CD4-positive, alpha-beta T cell treated with Interleukin-12 subunit alpha and Interleukin-12 subunit beta, for 1 hour (primary cell): ENCODE data around the gene CORIN.

Experiments used
- DNase-seq: peaks from one replicate; pipeline ENCODE4 v3.0.0-alpha.2; 2020

Gene CORIN, protein sequence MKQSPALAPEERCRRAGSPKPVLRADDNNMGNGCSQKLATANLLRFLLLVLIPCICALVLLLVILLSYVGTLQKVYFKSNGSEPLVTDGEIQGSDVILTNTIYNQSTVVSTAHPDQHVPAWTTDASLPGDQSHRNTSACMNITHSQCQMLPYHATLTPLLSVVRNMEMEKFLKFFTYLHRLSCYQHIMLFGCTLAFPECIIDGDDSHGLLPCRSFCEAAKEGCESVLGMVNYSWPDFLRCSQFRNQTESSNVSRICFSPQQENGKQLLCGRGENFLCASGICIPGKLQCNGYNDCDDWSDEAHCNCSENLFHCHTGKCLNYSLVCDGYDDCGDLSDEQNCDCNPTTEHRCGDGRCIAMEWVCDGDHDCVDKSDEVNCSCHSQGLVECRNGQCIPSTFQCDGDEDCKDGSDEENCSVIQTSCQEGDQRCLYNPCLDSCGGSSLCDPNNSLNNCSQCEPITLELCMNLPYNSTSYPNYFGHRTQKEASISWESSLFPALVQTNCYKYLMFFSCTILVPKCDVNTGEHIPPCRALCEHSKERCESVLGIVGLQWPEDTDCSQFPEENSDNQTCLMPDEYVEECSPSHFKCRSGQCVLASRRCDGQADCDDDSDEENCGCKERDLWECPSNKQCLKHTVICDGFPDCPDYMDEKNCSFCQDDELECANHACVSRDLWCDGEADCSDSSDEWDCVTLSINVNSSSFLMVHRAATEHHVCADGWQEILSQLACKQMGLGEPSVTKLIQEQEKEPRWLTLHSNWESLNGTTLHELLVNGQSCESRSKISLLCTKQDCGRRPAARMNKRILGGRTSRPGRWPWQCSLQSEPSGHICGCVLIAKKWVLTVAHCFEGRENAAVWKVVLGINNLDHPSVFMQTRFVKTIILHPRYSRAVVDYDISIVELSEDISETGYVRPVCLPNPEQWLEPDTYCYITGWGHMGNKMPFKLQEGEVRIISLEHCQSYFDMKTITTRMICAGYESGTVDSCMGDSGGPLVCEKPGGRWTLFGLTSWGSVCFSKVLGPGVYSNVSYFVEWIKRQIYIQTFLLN

DNA sequence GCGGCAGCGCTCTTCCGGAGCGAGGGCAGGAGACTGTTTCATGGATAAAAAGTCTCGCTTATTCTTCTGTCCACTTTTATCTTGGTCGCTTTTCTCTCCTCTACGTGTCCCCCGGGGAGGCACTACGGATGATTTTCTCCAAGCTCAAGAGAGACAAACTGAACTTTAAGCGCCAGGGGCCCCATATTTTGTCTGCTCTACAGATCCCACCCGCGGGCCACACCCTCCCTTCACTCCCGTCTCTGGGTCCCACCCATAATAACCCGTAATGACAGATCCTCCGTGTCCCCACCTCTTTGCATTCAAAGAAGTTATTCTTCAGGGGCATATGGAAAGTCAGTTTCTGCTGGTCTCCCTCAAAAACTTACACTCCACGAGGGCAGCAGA is at the start of gene CORIN:
Gene CORIN (minus strand): TSS at position 160 of the 387 bp plus-strand sequence. CDS start 118 bp downstream, at position 42.
- no peak for DNase-seq

DNA sequence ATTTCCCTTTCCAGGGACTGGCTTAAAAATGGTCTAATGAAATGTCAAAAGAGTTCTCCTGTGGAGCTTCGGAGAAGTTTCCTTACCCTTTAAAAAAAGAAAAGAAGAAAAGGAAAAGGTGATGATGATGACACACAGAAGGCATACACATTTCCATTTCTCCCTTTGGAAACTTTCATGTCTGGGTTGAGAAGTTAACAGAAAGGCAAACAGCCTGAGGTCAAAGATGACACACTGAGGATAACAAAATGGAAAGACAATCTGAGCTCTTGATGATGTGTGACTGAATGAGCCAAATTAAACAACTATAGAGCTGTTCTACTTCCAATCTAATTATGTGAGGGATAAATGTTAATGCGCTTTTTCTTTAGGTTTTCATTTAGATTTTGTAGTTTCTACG is 44.4 kb upstream of the CORIN start:
- DNase-seq = no peak

DNA sequence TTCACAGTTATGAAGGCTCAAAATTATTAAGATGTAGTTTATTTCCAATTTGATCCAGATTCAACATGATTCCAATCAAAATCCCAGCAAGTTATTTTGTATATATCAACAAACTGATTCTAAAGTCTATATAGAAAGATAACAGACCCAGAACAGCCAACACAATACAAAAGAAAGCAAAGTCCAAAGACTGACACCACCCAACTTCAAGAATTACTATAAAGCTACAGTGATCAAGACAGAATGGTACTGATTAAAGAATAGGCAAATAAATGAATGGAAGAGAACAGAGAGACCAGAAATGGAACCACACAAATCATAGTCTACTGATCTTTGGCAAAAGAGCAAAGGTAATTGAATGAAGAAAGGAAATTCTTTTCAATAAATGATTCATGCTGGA is 41.6 kb upstream of the CORIN start:
- no peak for DNase-seq

DNA sequence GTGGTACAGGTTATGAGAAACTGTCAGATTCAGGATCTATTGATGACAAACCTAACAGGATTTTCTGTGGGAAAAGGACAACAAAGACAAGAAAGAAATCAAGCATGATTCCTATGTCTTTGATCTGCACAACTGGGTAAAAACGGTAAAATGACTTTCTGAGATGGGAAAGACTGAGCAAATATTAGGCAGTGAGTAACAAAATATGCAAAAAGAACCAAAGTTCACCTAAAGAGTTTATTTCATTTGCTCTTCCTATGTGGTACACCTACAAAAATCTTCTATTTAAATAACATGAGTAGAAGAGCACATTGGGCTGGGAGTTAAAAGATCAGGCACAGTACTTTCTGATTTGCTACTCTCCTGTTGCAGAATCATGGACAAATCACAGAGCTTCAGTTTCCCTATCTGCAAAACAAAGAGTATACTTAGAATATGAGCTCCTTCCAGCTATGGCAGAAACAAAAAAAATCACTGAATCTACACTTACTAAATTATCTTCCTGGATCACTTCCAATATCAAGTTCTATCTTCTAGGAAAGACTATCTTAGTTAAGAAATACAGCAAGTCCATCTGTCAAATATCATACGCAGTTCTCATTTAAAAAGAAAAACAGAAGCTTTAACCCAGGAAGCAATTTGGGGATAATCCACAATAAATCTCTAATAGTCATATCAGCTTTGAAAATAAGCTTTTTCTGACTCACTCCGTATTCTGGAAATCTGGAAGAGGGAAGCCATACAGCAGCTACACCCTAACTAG is 39.1 kb upstream of the CORIN start:
- DNase-seq = no peak

DNA sequence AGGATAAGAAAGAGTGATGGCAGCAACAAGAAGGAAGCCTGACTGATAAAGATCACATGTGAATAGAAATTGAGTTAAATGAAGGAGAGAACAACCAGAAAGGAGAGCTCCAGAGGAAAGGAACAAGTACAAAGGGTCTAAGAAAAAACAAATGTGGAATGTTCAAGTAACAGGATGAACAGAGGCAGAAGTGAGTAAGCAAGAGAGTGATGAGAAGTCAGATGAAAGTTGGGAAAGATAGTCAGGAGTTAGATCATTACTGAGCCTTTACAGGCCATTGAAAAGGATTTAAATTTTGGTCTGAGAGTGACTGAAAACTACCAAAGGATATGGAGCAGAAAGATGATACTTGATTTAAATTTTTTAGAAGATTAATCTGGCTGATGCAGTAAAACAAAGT is 38.4 kb upstream of the CORIN start:
- no peak for DNase-seq

DNA sequence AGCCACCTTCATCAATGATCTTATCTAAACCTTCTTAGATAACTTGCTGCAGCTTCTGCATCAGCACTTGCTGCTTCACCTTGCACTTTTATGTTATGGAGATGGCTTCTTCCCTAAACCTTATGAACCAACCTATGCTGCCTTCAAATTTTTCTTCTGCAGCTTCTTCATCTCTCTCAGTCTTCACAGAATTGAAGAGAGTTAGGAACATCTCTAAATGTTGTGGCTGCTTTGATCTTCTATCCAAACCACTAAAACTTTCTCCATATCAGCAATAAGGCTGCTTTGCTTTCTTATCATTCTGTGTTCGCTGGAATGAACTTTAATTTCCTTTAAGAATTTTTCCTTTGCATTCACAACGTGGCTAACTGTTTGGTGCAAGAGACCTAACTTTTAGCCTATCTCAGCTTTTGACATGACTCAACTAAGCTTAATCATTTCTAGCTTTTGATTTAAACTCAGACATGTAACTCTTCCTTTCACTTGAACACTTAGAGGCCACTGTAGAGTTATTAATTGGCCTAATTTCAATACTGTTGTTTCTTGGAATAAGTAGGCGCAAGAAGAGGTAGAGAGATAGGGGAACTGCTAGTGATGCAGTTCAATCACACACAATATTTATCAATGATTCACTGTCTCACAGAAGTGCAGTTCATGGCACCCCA is 36.1 kb upstream of the CORIN start:
- DNase-seq = no peak

DNA sequence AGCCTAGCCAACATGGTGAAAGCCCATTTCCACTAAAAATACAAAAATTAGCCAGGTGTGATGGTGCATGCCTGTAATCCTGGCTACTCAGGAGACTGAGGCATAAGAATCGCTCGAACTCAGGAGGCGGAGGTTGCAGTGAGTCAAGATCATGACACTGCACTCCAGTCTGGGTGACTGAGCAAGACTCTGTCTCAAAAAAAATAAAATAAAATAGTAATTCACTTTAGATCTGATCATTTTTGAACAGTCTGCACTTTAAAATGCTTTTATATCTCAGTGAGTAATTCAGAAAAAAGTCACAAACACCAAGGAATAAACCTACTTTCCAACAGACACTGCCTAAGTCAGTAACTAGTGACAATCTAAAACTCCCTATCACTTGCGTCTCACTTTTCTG is 25.6 kb upstream of the CORIN start:
- DNase-seq = no peak

DNA sequence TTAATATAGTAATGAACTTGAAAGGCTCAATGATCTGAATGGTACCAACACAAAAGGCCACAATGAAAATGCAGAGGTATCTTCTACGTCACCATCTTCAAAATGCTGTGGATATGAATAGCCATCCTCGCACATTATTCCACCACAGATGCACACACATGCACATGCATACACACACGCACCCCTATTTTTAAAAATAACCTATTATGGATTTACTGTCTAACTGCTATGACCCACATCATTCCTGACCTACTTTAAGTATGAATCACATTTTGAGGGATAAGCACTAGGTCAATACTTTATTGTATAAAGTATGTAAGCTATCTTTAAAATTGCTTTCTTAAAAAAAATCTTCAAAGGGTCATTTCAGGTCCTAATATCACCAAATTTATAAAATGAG is 24.4 kb upstream of the CORIN start:
- no peak for DNase-seq

DNA sequence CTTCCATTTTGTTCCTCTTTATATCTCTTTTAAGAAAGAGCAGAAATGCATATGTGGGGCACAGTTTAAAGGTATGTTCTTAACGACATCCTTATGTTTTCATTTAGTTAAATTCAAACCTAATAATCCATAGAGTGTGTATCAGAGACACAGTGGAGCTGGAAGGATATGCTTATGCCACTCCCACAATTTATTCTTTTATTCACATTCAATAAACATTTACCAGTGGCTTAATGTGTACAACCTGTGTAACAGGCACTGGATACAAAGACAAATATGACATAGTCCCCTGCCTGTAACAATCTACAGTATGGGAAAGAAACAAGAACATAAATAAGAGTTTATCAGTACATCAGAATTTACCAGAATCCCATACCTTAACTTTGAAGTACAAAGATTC is 22.4 kb upstream of the CORIN start:
- no peak for DNase-seq

DNA sequence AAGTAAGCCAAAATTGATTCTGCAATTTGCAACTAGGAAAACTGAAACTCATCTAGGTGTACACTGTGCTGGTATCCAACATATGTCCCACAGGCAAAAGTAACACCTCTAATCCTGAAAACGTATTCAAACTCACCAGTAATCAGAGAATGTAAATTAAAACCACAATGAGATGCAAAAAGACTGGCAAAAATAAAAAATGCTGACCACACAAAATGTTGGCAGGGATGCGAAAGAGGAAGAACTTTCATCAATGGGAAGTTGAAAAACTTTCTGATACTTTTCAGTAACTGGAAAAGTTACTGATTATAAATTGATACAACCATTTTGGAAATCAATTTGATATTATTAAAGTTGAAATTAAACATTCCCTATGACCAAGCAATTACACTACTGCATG is 20.1 kb upstream of the CORIN start:
- DNase-seq = no peak

DNA sequence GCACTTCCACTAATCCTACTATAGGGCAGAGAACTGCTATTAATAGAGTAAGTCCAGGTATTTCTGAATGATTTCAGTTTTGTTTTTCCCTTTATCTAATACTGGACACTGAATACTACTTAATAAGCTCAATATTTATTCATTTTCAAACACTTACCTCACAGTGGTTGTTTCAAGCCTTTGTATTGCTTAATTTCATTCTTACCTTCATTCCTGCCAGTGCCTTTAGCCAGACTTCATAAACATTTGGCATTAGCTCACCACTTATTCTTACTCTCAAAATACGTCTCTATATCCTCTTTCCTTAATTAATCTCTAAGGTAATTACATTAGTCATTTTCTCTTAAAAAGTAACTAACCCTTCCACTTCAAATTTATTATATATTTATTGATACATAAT is 18.8 kb upstream of the CORIN start:
- DNase-seq = no peak

DNA sequence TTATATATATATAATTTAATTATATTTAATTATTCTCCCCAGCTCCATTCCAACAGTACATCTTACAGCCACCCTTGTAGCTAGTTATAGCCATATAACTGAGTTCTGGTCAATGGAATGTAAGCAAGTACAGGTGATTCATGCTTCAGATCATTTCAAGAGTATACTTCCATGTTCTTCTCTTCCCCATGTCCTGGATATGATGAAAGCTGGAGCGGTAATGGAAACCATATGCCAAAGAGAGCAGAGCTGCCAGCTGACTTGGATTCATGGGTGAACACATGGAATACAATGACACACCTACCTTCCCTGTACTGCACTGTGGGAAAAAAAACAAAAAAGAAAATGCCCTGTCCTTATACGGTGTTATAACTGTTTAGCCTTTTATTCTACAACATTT is 17.5 kb upstream of the CORIN start:
- no peak for DNase-seq

DNA sequence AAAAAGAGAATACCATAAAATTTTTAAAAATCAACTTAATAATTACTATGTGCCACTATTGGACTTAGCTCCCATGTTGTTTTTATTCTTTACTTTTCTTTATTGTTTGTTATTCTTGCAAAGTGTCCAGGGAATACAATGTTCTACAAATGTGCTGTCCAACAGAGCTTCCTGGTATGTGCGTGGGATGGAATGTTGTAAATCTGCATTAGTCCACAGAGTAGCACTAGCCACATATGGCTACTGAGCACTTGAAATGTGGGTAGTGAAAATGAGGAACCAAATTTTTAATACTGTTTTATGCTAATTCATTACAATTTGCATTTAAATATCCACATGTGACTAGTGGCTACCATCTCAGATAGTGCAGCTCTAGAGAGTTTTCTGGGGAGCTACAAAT is 14.3 kb upstream of the CORIN start:
- no peak for DNase-seq

DNA sequence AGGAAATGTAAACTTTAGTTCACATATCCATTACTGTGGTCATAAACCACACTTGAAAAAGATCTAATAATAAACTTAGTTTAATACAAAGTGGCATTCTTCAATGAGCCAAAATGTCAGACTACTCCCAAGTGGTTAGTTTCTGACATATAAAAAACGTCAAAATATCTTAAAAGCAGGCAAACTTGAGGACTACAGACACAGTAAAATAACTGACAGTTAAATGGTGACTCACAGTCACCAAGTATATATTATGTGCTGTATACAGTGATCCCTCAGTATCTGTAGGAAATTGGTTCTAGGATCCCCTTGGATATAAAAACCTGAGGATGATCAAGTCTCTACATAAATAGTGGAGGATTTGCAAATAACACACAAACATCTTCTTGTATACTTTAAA is 11.6 kb upstream of the CORIN start:
- DNase-seq = no peak

DNA sequence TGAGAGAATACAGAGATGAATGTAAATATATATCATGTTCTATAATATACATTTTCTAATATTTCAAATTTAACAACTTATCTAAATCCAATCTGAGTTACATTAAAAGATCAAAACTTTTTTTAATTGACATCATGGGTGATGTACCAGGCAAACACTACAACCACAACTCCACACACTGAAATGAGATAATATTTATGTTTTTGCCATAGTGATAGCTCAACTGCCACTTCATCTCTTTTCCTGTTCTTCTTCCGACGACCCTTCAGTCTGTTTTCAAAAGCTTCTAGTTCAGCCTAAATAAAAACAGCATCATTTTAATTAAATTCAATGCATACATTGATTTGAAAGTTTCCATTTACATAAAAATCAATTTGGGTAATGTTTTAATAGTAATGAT is 10.2 kb upstream of the CORIN start:
- no peak for DNase-seq

DNA sequence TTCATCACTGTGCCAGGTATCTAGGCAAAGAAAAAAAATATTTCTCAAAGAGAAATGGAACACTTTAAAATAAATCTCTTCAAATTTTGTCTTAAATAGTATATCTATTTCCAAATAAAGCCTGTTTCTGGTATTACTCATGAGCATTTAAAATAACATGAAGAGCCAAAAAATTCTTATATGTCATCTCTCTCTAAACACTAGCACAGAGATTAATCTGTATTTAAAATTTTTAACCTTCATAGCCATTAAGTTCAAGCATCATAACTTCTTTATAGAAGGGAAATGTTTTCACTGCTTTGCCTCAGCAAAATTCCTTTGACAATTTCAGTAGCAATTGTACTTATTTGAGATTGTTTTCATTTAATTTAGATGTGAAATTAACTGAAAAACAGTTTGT is 5.1 kb upstream of the CORIN start:
- DNase-seq = no peak

DNA sequence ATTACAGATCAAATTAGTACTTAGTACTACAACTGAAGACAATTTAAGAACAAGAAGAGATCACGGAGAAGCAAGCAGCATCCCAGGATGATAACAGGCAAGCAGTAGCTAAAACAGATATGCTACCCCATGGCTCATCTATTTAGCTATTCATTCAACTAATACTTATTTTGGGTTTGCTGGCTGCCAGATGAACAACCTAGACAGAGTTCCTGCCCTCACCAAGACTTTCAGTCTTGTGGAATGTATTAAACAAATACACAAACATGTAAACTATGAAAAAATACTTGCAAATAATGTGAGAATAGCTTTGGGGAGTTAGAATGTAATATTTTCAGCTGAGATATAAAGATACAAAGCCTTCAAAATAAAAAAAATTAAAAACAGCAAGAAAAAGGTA is 2.4 kb upstream of the CORIN start:
- no peak for DNase-seq

DNA sequence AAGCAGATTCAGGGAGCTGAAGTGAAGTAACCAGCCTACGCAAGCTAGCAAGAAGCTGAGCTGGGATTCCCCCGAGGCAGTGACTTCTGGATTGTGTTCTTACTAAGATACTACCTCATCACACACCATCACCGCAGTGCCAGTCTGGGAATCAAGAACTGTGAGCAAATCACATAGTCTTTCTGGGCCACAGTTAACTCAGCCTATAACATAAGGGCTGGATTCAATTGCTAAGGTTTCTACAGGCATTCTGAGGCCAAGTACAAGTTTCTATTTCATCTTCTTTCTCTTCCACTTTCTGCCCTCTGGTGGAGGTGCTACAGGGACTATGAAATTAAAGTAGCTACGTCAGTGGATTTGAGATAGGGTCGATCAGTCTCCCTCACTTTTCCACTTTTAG is 1.4 kb upstream of the CORIN start:
- DNase-seq = peak; percentile 37

DNA sequence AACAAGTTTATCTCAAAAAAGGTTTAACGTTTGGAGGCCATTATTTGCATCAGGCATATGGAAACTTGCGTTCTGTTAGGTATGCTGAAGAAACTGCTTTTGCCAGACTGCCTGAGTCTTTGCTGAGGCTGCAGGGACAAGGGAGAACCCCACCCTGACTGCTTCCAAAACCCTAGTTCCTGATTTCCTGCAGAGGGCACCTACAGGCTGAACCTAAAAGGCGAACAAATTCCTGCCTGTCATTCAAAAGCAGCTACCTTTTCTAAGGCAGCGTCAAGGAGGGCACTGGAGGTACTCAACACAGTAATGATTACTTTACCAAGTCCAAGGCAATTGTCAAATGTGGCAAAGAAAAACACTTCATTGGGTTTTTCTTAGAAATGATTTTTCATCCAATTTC is 578 bp upstream of the CORIN start:
- DNase-seq = no peak

DNA sequence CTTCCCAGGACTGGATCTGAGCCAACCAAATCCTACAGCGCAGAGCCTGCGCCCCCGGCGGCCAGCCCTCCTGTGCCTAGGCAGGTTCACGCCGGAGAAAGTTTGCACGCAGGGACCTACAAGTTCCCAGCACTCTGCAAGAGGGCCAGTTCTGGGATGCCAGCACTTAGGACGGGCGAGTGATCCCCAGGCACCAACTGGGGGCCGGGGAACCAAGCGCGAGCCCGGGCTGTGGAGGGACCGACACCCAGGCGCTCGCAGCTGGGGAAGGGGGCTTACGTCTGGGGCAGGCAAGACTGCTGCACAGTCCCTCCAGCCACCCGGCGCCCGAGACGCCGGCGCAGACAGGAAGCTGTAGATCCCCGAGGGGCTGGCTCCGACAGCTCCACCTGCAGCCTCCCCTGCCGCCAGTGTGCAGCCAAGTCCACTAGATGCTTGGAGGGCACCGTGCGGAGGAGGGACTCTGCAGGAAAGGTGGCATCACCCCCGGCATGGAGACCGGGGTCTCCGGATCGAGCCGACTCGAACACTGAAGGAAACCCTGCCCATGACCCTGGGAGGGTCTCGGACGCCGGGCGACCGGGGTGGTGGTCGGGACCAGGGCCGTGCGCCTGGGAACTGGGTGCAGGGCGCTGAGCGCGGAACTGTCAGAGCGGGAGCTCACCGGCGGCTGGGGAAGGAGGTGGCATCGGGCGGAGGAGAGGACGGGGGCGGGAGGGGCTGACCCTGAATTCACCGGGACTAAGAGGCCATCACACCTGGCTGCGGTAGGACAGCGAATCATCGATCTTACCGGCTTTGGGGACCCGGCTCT is 566 bp downstream of the CORIN start:
- DNase-seq = peak; percentile 47

DNA sequence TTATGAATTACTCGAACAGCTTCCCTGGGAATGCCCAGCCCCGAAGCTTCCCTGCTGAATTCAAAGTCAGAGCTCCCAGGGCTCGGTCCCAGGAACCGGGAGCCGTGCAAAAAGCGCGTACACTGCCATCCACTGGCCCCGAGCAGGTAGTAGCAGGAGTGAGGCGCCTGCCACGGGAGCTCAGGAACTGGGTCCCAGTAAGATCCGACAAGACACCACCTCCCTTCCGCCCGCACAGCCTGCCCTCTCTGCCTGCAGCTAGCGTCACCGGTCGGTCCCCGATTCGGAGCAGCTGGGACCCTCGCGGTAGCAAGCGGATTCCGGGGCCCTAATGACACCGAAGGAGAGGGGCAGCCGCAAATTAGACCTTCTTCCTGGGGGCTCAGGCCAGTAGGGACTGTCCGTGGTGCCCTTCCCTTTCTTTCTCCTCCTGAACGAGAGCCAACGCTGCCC is 1.2 kb downstream of the CORIN start:
- DNase-seq = peak; percentile 50

DNA sequence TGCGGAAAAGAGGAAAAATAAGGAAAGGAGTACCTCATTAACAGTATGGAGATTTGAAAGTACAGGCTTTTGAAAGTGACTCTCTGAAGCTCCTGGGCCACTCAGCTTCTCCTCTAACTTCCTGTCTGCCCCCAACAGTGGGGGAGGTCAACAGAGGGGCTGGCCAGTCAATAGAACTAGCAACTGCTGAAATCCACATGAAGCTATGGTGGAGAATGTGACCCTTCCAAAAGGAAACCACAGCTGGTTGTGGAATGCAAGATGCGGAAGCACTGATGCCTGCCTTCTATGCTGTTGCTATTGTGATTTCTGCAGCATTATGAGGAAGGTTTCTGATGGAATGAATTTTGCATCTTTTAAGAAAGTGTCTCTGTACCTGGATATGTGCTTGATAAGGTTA is 2.4 kb downstream of the CORIN start:
- no peak for DNase-seq
